Chondrocyte (in vitro differentiated cells): ENCODE measurements around the gene ZNF326. TPM values are rescaled to one million over a fixed set of nuclear protein-coding genes. Genes with fewer than 3 reads are reported as not detected.
A peak's percentile ranks its signal among the peaks of the same experiment; 100 is the strongest.

Experiments
- DNase-seq: peaks from one replicate; pipeline ENCODE4 v3.0.0; 2021; ENCODE audit warnings: mixed read lengths, low spot score
- H3K27ac Mint-ChIP-seq: one replicate; pipeline ENCODE4 v1.8.0; 2021; ENCODE audit warnings: mild to moderate bottlenecking, moderate library complexity, mixed read lengths; ENCODE audit not compliant: unreplicated experiment
- H3K27me3 Mint-ChIP-seq: 2 replicates; pipeline ENCODE4 v1.8.0; 2021; ENCODE audit warnings: low read depth, mixed read lengths
- H3K36me3 Mint-ChIP-seq: 2 replicates; pipeline ENCODE4 v1.8.0; 2021; ENCODE audit warnings: low read depth, mixed read lengths
- H3K4me1 Mint-ChIP-seq: 2 replicates; pipeline ENCODE4 v1.8.0; 2021; ENCODE audit warnings: low read depth, mild to moderate bottlenecking, mixed read lengths
- H3K4me3 Mint-ChIP-seq: one replicate; pipeline ENCODE4 v1.8.0; 2021; ENCODE audit warnings: mild to moderate bottlenecking, moderate library complexity, mixed read lengths; ENCODE audit not compliant: unreplicated experiment
- H3K9me3 Mint-ChIP-seq: 2 replicates; pipeline ENCODE4 v1.8.0; 2021; ENCODE audit warnings: low read depth, mixed read lengths
- total RNA-seq: library from RNA; stranded (reverse); gene quantifications from 3 replicates; pipeline ENCODE4 v1.2.1, GENCODE V29; 2021
- TF ChIP-seq, protein P1 (sequence below): fragments of 200-600 bp; sonication (generic); IDR thresholded peaks from 2 replicates; pipeline ENCODE4 v1.5.0; 2021; ENCODE audit warnings: antibody characterized with exemption, mild to moderate bottlenecking, moderate library complexity

Gene ZNF326
- total RNA-seq, 1 donor from 2014 or later = 19.3 TPM

DNA sequence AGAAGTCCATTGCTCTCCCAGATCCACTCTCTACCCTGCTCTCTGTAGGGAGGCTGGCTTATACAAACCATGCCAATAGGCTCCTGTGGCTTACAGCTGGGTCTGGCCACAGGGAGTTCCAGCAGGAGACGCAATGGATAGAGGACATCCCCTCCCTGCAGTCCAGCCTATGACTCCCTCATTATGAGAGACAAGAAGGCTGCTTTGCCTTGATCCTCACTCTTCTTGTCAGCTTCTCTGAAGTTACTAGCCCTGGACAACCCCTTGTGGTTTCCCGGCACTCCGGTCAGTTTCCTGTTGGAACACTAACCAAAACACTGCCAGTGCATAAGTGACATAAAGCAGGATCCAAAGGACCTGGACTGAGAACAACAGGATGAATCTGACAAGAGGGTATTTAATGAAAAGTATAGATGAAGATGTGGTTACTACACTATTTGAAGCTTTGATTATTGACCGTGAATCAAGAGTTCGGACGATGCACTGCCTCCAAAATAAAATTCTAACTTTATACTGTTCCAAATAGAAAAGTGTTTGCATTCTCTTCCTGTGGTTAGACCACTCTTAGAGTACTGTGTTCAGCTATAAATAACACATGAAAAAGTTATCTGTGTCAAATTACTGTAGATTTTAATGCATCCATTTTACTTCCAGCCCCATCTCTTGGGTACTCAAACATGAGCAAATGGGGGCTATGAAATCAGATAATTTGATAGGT is 32.7 kb upstream of the ZNF326 start:
- H3K36me3 Mint-ChIP-seq = no peaks in the 10 kb centered on the region
- no peak for DNase-seq
- H3K9me3 Mint-ChIP-seq = peaks cover 8% of the 10 kb centered on the region
- peaks cover 12% of the 10 kb centered on the region for H3K4me1 Mint-ChIP-seq
- no peak overlapping the region for H3K4me3 Mint-ChIP-seq
- TF ChIP-seq, protein P1, sequence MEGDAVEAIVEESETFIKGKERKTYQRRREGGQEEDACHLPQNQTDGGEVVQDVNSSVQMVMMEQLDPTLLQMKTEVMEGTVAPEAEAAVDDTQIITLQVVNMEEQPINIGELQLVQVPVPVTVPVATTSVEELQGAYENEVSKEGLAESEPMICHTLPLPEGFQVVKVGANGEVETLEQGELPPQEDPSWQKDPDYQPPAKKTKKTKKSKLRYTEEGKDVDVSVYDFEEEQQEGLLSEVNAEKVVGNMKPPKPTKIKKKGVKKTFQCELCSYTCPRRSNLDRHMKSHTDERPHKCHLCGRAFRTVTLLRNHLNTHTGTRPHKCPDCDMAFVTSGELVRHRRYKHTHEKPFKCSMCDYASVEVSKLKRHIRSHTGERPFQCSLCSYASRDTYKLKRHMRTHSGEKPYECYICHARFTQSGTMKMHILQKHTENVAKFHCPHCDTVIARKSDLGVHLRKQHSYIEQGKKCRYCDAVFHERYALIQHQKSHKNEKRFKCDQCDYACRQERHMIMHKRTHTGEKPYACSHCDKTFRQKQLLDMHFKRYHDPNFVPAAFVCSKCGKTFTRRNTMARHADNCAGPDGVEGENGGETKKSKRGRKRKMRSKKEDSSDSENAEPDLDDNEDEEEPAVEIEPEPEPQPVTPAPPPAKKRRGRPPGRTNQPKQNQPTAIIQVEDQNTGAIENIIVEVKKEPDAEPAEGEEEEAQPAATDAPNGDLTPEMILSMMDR = no peak
- no peaks in the 10 kb centered on the region for H3K27me3 Mint-ChIP-seq
- peak overlapping the region; percentile 83 for H3K27ac Mint-ChIP-seq

DNA sequence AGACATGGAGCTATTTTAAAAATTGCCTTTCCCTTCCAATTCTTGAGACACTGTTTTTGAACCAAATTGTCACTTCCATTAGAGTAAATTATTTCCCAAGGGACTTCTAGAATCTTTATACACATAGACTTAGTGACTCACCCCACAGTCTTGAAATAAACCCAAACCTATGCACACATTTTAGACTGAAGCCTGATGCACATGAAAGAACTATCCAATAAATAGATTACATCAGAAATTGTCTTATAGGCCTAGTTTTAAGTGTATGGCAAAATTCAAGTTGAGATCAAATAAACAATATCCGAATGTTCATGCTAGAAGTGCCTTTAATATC is 32.2 kb upstream of the ZNF326 start:
- TF ChIP-seq, protein P1 = no peak
- H3K4me1 Mint-ChIP-seq = peaks cover 12% of the 10 kb centered on the region
- no peak for DNase-seq
- H3K27me3 Mint-ChIP-seq = no peaks in the 10 kb centered on the region
- no peak overlapping the region for H3K27ac Mint-ChIP-seq
- H3K4me3 Mint-ChIP-seq = no peak overlapping the region
- H3K9me3 Mint-ChIP-seq = peaks cover 8% of the 10 kb centered on the region
- H3K36me3 Mint-ChIP-seq = no peaks in the 10 kb centered on the region

DNA sequence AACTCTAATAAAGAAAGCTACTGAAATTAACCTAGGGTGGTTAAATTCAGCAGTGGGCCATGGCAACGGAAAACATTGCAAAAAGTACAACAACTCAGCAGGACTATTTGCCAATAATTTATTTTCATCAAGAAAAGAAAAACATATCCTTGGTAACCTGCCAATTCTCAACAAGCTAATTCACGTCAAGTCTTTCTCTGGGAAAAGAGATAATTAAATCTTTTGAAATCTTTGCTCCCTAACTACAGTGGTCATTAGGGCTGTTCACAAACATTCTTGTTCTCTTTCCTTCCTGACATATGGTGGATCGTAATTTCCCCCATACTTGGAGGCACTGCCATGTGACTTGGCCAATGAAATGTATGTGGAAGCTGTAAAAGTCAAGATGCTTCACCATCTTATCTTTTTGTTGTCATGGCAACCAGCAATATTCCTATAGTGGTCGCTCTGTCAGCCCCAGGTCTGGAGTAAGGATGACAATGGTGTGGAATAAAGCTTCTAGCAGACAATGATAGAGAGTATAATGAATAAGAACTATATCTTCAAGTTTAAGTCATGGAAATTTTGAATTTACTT is 29.6 kb upstream of the ZNF326 start:
- no peaks in the 10 kb centered on the region for H3K27me3 Mint-ChIP-seq
- DNase-seq = no peak
- H3K4me3 Mint-ChIP-seq = no peak overlapping the region
- H3K27ac Mint-ChIP-seq = no peak overlapping the region
- TF ChIP-seq, protein P1 = no peak
- no peaks in the 10 kb centered on the region for H3K36me3 Mint-ChIP-seq
- no peaks in the 10 kb centered on the region for H3K9me3 Mint-ChIP-seq
- H3K4me1 Mint-ChIP-seq = peaks cover 12% of the 10 kb centered on the region

DNA sequence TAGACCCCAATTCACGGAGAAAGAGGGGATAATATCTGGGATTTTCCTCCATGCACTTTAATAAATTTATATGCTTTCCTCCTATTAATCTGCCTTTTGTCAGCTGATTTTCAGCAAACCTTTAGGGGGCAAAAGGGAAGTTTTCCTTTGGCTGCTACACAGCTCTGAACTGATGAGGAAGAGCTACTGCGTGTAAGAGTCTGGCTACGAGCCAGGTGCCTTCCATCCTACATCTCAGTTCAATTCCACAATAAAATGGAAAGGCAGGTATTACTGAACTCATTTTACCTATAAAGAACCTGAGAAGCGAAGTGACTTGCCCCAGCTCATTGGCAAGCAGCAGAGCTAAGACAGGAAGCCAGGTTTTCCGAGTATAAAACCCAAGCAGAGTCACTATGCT is 28.3 kb upstream of the ZNF326 start:
- H3K36me3 Mint-ChIP-seq = no peaks in the 10 kb centered on the region
- H3K4me3 Mint-ChIP-seq = no peak overlapping the region
- no peak overlapping the region for H3K27ac Mint-ChIP-seq
- no peaks in the 10 kb centered on the region for H3K9me3 Mint-ChIP-seq
- peaks cover 12% of the 10 kb centered on the region for H3K4me1 Mint-ChIP-seq
- DNase-seq = no peak
- TF ChIP-seq, protein P1 = no peak
- H3K27me3 Mint-ChIP-seq = no peaks in the 10 kb centered on the region

DNA sequence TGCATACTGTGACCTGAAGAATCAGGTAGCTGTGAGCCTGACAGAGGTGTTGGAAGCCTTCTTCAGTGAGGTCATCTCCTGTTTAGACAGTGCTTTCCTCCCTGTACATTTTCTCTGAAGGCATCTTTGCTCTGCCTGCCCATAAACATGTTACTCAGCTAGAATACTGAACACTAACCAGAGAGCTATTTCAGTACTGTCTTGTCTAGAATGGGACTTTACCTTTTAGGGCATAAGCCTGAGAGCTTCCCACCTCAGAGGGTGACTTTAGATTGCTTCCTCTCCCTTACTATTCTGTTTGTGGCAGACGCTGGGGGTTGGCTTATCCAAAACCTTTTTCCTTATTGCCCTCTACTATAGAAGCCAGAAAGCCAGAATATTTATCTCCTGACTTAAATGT is 23.3 kb upstream of the ZNF326 start:
- H3K27ac Mint-ChIP-seq = no peak overlapping the region
- TF ChIP-seq, protein P1 = no peak
- H3K4me3 Mint-ChIP-seq = no peak overlapping the region
- no peak for DNase-seq
- H3K36me3 Mint-ChIP-seq = no peaks in the 10 kb centered on the region
- no peaks in the 10 kb centered on the region for H3K9me3 Mint-ChIP-seq
- no peaks in the 10 kb centered on the region for H3K27me3 Mint-ChIP-seq
- peaks cover 13% of the 10 kb centered on the region for H3K4me1 Mint-ChIP-seq
